ENCODE data around the gene LIN52.

DNA sequence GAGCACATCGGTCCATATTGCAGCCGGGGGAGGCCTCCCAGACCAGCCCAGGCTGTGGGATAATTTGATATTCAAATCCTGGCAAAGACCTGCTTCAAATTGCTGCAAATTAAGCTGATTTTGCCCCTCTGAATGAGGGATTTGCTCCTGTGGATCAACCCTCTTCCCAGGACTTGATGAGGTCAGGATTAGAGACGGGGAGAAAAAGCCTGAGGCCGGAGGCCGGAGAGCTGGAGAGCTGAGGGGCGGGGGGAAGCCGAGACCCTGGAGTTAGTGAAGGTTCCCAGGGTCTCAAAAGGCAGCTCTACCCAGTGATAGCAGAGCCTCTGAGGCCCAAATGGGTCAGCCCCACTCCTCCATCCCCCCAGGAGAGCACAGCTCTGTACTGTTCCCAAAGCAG is 137.0 kb downstream of the LIN52 start:
- TF ChIP-seq, protein P1, sequence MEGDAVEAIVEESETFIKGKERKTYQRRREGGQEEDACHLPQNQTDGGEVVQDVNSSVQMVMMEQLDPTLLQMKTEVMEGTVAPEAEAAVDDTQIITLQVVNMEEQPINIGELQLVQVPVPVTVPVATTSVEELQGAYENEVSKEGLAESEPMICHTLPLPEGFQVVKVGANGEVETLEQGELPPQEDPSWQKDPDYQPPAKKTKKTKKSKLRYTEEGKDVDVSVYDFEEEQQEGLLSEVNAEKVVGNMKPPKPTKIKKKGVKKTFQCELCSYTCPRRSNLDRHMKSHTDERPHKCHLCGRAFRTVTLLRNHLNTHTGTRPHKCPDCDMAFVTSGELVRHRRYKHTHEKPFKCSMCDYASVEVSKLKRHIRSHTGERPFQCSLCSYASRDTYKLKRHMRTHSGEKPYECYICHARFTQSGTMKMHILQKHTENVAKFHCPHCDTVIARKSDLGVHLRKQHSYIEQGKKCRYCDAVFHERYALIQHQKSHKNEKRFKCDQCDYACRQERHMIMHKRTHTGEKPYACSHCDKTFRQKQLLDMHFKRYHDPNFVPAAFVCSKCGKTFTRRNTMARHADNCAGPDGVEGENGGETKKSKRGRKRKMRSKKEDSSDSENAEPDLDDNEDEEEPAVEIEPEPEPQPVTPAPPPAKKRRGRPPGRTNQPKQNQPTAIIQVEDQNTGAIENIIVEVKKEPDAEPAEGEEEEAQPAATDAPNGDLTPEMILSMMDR (IDR thresholded peaks at IDR 0.05; ENCODE audit: low read depth, low read length) = no peak
- no peak for TF ChIP-seq EZH2phosphoT487 (IDR thresholded peaks at IDR 0.05; ENCODE audit: low read depth)

Measured in OCI-LY3 (cell line).